ENCODE results near the gene CEBPZ.
"Not testable (repeated sequence)": the region's sequence is repeated elsewhere in the genome, so short reads cannot be mapped to it uniquely, and the experiment has no call there.

Gene CEBPZ

DNA sequence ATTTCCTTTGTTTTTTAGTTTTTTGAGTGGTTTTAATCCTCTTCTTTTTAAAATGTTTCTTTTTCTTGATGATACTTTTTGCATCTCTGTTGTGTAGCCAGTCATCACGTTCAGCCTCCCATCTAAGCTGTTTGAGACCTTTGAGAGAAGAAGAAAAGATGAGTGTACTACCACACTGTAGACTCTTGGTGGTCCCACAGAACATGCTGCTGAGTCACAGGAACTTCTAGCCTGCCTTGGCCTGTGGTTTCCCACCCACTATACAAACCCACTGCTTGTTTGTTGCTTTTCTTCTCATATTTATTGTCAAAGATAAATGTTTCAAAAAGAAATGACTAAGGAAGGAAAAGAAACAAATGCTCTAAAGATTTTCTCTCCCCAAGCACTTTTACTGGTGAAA, 29.6 kb downstream of the CEBPZ start:
- no peak overlapping the region for H3K4me3 ChIP-seq (ENCODE audit: low read length)
- DNase-seq (ENCODE audit: low read depth): no peak
- TF ChIP-seq, protein P1, sequence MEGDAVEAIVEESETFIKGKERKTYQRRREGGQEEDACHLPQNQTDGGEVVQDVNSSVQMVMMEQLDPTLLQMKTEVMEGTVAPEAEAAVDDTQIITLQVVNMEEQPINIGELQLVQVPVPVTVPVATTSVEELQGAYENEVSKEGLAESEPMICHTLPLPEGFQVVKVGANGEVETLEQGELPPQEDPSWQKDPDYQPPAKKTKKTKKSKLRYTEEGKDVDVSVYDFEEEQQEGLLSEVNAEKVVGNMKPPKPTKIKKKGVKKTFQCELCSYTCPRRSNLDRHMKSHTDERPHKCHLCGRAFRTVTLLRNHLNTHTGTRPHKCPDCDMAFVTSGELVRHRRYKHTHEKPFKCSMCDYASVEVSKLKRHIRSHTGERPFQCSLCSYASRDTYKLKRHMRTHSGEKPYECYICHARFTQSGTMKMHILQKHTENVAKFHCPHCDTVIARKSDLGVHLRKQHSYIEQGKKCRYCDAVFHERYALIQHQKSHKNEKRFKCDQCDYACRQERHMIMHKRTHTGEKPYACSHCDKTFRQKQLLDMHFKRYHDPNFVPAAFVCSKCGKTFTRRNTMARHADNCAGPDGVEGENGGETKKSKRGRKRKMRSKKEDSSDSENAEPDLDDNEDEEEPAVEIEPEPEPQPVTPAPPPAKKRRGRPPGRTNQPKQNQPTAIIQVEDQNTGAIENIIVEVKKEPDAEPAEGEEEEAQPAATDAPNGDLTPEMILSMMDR (conservative IDR thresholded peaks at IDR 0.05; ENCODE audit: low read depth, low read length): no peak

DNA sequence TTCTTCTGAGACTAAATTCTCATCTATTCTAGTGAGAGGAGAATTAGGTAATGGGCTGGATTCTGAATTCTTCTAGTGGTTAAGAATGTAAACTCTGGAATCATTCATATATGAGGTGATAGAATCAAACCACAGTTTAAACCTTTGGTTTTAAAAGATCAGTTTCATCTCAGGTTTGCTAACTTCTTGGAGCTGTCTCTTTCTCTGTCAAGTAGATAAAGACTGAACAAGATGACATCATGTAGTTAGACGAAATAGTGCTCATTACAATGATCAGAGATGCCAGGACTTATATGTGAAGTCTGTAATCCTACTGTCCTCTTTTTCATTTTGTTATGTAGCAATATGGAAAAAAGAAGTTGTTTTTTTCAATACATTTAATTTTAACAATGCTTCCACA, 30.2 kb downstream of the CEBPZ start:
- DNase-seq (ENCODE audit: low read depth): no peak
- TF ChIP-seq, protein P1 (conservative IDR thresholded peaks at IDR 0.05; ENCODE audit: low read depth, low read length): no peak
- no peak overlapping the region for H3K4me3 ChIP-seq (ENCODE audit: low read length)

DNA sequence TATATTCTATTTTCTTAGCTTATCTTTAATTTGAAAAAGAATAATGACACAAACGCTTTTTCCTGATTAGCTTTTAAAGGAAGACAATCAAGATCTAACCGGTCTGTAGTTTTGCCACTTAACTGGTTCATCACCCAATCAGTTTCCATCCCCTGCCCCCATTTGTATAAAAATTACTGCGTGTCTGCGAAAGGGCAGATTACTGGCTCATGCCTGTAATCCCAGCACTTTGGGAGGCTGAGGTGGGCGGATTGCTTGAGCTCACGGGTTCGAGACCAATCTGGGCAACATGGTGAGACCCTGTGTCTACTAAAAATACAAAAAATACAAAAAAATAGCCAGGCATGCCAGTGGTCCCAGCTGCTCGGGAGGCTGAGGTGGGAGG, 32.7 kb downstream of the CEBPZ start:
- TF ChIP-seq, protein P1 (conservative IDR thresholded peaks at IDR 0.05; ENCODE audit: low read depth, low read length): no peak
- DNase-seq (ENCODE audit: low read depth): no peak
- no peak overlapping the region for H3K4me3 ChIP-seq (ENCODE audit: low read length)

DNA sequence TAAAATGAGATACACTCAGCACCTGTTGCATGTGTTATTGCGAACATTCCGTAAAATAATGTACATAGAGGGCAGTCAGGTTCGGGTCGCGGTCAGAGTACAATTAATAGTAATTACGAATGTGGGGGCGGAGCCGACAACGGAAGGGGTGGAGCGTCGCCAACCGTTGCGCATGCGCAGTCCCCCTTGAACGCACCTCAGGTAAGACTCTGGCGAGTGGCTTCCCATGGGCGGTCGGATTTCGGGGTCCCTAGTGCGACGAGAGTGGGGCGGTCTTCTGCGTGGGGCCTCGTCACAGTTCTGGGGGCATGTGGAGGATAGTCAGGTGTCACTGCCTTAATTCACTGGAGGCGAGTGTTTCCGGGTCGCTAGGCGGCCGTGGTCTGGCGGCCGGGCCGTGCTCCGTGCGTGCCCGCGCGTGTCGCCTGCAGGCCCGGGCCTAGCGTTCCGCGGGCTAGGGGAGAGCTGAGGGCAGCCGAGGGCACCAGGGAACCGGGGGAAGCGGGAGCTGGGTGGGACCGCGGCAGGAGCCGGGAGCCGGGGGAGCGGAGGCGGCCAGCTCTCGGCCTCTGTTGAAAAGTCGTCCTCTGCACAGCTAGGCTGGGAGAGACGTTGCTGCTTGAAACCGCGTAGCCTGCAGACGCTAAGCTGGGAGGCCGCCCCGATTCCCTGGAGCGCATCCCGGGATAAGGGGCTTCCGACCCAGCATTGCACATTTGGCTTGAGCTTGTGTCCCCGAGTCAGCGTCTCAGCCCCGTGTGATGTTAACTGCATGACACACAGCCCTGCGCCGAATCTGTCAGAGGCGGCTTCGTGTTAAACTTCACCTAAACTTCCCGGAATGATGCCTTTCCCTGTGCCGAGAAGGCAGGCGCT, 34.8 kb downstream of the CEBPZ start, which contains the start of gene CEBPZOS:
Gene CEBPZOS, plus strand, starts transcription at position 177 of the 876 bp plus-strand sequence. CDS start 3,209 bp downstream, outside the sequence.
- H3K4me3 ChIP-seq (ENCODE audit: low read length): peak within 1 kb of the TSS; percentile 81
- peak; percentile 23 for DNase-seq (ENCODE audit: low read depth)
- TF ChIP-seq, protein P1 (conservative IDR thresholded peaks at IDR 0.05; ENCODE audit: low read depth, low read length): no peak

DNA sequence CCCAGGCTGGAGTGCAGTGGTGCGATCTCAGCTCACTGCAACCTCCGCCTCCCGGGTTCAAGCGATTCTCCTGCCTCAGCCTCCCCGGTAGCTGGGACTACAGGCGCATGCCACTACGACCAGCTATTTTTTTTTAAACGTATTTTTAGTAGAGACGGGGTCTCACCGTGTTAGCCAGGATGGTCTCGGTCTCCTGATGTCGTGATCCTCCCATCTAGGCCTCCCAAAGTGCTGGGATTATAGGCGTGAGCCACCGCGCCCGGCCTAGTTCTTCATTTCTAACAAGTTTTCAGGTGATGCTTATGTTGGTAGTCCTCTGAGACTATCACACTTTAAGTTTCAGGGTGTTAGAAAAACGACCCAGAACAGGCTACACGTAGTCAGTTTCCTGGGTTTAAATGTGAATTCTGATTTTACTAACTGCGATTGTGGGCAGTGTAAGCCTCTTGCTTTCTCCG, 35.5 kb downstream of the CEBPZ start:
- peak overlapping the region; percentile 81 for H3K4me3 ChIP-seq (ENCODE audit: low read length)
- DNase-seq (ENCODE audit: low read depth): not testable (repeated sequence)

DNA sequence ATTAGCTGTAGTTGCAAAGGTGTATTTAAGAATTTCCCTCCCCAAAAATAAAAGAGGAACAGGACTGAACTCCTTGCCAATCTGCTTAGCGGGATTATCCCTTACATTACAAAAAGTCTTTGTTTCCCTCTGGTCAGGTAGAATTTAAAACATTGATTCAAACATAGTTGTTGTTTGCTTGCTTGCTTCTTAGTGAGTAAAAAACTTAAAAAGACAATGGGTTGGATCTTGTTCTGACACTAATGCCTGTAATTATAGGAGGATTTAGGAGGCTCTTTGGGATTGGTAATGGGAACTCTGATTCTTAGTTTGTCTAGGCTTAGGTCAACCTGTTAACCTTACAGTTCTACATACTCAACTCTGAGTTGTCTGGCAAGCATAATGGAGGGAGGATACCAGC, 38.8 kb downstream of the CEBPZ start:
- DNase-seq (ENCODE audit: low read depth): no peak
- no peak overlapping the region for H3K4me3 ChIP-seq (ENCODE audit: low read length)
- TF ChIP-seq, protein P1 (conservative IDR thresholded peaks at IDR 0.05; ENCODE audit: low read depth, low read length): no peak

DNA sequence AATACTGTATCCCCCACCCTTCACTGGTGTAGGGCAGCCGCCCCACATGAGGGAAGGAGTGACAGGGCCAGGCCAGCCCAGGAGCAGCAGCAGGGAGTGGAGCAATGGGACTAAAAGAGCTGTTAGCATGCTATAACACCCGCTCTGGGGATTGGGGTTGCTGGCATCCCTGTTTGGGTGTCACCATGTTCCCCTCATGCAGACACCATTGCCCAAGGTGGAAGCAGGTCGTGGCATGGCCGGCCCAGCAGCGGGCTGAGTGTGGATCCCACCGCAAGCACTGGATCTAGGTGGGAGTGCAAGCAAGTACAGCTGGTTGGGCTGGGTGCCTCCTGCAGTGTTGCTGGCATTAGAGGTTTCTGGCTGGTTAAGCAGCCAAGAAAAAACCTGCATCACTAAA, 39.6 kb downstream of the CEBPZ start:
- TF ChIP-seq, protein P1 (conservative IDR thresholded peaks at IDR 0.05; ENCODE audit: low read depth, low read length): no peak
- H3K4me3 ChIP-seq (ENCODE audit: low read length): no peak overlapping the region

More for the DNA sequence above, 39.6 kb downstream of the CEBPZ start:
- DNase-seq (ENCODE audit: low read depth): no peak
